ENCODE measurements around the gene MLLT11. TPM values are rescaled to one million over a fixed set of nuclear protein-coding genes. Genes with fewer than 3 reads are reported as not detected.

MLLT11 gene, protein sequence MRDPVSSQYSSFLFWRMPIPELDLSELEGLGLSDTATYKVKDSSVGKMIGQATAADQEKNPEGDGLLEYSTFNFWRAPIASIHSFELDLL
- total RNA-seq = 3.7 and 3.9 TPM in 2 replicates

DNA sequence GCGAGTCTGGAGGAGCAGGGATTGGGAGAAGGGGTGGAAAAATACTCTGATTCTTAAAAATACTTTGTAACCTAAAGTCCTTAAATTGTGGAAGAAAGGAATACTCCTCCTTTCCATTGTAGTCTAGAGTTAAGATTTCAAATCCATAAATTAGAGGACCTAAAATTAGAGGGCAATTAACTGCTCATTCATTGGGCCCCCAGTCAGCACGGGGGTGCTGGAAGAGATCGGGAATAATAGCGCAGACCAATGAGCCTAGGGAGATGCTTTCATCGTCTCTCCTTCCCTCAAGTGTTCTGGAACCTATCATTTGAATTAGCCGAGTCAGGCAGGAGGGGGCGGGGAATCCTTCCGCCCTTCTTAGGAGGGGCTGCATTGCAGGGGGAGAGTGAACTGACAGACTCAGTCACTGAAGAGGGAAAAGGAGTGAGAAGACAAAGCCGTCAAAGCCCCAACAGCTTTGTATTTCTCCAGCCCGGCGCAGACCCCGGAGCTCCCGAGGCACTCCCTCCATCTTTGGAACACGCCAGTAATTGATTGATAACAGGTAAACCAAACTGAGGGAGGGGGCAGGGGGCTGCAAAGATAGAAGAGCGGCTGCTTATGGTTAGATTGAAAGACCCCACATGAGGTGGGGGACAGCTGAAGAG lies at the start of gene MLLT11:
Gene MLLT11, plus strand, starts transcription at position 391 of the 650 bp plus-strand sequence. CDS start 6,828 bp downstream, outside the sequence.
- intact Hi-C loops (cut with micrococcal nuclease) = loop anchor here (1.0 kb wide), 3 partner anchors 10 to 86 kb away; partner anchors contain the start of genes GABPB2 and SEMA6C

GRCh38 chr1:151011154-151011850 lies 48.9 kb upstream of the MLLT11 start:
- intact Hi-C loops (cut with micrococcal nuclease) = no loop called here

DNA sequence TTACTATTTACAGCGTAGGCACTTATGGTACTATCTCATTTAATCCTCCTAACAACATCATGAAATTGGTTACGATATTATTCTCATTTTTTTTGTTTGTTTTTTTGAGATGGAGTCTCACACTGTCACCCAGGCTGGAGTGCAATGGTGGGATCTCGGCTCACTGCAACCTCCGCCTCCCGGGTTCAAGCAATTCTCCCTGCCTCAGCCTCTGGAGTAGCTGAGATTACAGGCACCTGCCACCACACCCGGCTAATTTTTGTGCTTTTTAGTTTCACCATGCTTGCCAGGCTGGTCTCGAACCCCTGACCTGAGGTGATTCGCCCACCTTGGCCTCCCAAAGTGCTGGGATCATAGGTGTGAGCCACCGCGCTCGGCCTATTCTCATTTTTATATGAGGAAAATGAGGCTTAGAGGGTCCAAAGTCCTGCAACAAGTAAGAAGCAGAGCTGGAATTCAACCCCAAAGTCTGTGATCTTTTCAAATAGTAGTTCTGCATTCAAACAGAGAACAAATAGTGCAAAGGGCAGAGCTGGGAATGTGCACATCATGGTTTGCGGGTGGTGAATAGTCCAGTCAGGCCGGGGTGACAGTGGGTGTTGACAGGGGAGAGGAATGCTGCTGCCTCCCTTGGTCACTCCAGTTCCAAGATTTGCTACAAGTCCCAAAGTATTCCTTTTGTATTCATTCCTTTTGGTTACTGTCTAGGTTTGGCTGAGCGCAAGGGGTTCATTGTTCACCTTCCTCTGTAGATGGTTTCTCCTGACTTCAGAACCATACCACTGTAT lies 47.3 kb upstream of the MLLT11 start:
- intact Hi-C loops (cut with micrococcal nuclease) = no loop called here

DNA sequence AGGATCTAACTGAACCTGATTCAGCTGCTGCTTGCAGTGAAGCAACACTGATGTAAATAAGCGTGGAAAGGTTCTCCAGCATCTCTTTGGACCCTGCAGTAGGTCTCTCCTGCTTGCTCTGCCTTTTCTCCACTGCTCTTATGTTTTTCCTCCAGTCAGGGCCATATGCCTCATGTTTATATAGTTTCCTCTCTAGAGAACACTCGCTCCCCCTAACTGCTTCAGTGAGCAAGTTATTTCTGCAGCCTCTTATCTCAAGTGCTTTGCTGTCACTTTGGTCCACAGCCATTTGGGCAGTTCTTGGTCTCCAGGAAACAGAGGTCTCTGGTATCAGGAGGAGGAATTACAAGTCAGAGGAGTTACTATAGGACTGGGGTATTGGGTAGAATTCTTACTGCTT lies 46.7 kb upstream of the MLLT11 start:
- intact Hi-C loops (cut with micrococcal nuclease) = no loop called here

DNA sequence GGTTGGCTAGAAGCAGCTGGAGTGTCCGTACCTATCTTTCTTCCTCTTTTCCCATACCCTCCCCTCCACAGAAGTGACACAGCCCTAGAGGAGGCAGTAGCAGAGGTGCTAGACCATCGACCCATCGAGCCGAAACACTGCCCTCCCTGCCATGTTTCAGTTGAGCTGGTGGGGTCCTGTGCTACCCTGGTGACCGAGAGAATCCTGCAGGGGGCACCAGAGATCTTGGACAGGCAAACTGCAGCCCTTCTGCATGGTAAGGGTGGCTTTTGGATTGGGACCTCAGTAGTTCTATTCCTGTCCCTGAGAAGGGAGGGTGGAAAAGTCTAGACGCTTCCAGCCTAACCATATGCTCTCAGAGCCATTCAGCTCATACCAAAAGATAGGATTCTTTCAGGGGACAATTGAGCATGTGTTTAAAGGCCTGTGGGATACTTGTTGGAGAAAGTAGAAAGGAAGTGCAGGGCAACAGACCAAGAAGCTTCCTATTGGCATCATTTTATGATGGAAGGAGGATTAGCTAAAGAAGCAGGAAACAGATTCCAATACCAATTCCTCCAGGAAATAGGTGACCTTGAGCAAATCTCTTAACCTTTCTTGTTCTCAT lies 35.6 kb upstream of the MLLT11 start:
- intact Hi-C loops (cut with micrococcal nuclease) = loop anchor here (1.0 to 2.0 kb wide), 7 partner anchors 24 to 227 kb away; partner anchors contain the start of genes GABPB2, MLLT11, SEMA6C and TNFAIP8L2

GRCh38 chr1:151026460-151026859 lies 33.7 kb upstream of the MLLT11 start:
- intact Hi-C loops (cut with micrococcal nuclease) = no loop called here

- intact Hi-C loops (cut with micrococcal nuclease) = no loop called here
Observed at GRCh38 chr1:151032164-151032563, 28.0 kb upstream of the MLLT11 start.

DNA sequence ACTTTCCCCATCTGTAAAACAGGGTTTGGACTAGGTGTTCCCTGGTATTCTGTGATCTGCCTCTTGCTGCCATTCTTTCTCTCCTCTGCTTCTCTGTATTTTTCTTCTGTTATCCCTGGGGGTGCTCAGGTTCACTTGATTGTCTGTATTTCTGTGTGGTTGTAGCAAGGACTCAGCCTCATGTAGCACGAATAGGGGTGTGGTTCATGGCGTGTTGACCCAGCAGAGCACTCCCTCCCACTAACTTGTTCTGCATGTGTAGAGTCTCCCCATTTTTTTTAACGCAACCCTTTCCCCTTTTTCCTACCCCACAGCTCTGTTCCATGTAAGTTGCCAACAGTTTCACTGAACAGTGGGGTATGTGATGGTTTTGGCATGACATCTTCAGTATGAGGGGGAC lies 25.0 kb upstream of the MLLT11 start:
- intact Hi-C loops (cut with micrococcal nuclease) = no loop called here

GRCh38 chr1:151036356-151036755 lies 23.8 kb upstream of the MLLT11 start, which contains the start of gene BNIPL:
TSS of gene BNIPL (plus strand) at chr1:151036586. CDS start at chr1:151036726, 140 bp downstream.
- intact Hi-C loops (cut with micrococcal nuclease) = loop anchor here (2.0 kb wide), 1 partner anchor 18 kb away; no protein-coding TSS in a partner anchor

DNA sequence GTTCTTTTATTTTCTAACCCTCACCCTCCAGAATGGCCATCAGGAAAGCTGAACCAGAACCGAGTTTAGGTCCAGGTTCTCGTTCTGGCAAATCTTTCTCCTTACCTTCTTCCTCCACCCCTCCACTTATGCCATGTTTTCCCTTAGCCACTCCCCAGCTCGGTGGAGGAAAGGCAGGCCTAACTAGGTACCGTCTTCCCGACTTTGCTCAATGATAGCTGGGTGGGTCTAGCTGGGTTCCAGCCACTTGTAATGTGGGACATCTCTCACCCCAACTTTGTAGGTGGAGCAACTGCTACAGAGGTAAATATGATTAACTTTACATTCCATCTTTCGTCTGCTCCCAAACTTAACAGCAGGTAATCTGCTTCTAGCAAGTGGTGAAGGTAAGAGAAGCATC lies 23.2 kb upstream of the MLLT11 start:
- intact Hi-C loops (cut with micrococcal nuclease) = loop anchor here (2.0 kb wide), 1 partner anchor 18 kb away; no protein-coding TSS in a partner anchor

DNA sequence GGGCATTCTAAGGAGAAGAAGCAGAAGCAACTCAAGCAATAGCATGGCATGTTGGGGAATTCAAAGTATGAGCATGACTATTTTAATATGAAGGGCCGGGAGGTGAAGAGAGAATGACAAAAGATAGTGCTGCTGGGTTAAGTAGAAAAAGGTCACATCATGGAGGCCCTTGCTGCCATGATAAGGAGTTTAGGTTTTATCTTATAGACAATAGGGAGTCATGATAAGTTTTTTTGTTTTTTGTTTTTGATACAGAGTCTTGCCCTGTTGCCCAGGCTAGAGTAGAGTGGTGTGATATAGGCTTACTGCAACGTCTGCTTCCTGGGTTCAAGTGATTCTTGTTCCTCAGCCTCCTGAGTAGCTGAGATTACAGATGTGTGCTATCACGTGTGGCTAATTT lies 20.7 kb upstream of the MLLT11 start:
- intact Hi-C loops (cut with micrococcal nuclease) = no loop called here

DNA sequence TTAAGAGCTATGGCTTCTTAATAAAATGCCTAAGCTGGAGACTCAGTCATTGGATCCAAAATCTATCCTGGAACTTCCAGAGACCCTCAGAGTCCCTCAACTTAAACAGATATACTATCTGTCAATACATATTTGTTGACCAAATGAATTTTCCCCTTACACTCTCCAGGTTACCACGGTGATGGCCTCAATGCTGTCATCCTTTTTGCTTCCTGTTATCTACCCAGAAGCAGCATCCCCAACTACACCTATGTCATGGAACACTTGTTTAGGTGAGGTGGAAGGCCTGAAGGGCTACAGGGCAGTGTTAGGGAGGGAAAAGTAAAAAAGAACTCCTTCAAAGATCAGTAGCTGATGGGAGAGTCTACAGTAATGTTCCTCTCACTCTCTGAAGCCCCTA lies 17.0 kb upstream of the MLLT11 start:
- intact Hi-C loops (cut with micrococcal nuclease) = loop anchor here (2.0 kb wide), 1 partner anchor 16 kb away; the partner anchor contains the start of gene CDC42SE1

DNA sequence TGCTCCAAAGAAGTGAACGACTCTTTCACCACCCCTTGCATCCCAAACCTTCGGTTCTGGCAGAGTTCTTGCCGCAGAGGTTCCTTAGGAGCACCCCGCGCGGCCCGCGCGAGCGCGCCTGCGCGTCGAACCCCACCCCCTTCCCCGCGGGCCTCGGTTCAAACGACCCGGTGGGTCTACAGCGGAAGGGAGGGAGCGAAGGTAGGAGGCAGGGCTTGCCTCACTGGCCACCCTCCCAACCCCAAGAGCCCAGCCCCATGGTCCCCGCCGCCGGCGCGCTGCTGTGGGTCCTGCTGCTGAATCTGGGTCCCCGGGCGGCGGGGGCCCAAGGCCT lies 12.6 kb upstream of the MLLT11 start, which contains the start of gene C1orf56:
Gene C1orf56, plus strand, starts transcription at position 161 of the 334 bp plus-strand sequence. Its CDS starts 97 bp downstream, at position 258.
- intact Hi-C loops (cut with micrococcal nuclease) = no loop called here

DNA sequence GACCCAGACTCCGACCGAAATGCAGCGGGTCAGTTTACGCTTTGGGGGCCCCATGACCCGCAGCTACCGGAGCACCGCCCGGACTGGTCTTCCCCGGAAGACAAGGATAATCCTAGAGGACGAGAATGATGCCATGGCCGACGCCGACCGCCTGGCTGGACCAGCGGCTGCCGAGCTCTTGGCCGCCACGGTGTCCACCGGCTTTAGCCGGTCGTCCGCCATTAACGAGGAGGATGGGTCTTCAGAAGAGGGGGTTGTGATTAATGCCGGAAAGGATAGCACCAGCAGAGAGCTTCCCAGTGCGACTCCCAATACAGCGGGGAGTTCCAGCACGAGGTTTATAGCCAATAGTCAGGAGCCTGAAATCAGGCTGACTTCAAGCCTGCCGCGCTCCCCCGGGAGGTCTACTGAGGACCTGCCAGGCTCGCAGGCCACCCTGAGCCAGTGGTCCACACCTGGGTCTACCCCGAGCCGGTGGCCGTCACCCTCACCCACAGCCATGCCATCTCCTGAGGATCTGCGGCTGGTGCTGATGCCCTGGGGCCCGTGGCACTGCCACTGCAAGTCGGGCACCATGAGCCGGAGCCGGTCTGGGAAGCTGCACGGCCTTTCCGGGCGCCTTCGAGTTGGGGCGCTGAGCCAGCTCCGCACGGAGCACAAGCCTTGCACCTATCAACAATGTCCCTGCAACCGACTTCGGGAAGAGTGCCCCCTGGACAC lies 12.1 kb upstream of the MLLT11 start:
- intact Hi-C loops (cut with micrococcal nuclease) = loop anchor here (1.0 to 2.0 kb wide), 5 partner anchors 8 to 69 kb away; partner anchors contain the start of gene PRUNE1

DNA sequence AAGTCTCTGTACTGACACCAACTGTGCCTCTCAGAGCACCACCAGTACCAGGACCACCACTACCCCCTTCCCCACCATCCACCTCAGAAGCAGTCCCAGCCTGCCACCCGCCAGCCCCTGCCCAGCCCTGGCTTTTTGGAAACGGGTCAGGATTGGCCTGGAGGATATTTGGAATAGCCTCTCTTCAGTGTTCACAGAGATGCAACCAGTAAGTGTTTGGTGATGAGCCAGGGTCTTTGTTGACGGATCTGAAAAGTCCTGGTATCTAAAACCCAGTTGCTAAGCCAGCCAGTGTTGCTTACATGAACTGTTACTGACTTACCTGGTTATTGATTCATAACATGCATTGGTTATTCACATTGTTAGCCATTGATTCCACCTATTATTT lies 11.6 kb upstream of the MLLT11 start:
- intact Hi-C loops (cut with micrococcal nuclease) = loop anchor here (1.0 to 2.0 kb wide), 5 partner anchors 8 to 70 kb away; partner anchors contain the start of gene PRUNE1

DNA sequence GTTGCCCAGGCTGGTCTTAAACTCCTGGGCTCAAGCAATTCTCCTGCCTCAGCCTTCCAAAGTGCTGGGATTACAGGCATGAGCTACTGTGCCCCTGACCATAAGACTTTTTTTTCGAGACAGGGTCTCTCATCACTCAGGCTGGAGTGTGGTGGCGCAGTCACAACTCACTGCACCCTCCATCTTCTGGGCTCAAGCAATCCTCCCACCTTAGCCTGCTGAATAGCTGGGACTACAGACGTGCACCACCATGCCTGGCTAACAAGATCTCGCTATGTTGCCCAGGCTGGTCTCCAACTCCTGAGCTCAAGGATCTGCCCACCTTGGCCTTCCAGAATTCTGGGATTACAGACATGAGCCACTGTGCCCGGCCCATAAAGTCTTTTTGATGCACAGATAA lies 10.7 kb upstream of the MLLT11 start:
- intact Hi-C loops (cut with micrococcal nuclease) = loop anchor here (2.0 kb wide), 3 partner anchors 25 to 71 kb away; partner anchors contain the start of gene PRUNE1

DNA sequence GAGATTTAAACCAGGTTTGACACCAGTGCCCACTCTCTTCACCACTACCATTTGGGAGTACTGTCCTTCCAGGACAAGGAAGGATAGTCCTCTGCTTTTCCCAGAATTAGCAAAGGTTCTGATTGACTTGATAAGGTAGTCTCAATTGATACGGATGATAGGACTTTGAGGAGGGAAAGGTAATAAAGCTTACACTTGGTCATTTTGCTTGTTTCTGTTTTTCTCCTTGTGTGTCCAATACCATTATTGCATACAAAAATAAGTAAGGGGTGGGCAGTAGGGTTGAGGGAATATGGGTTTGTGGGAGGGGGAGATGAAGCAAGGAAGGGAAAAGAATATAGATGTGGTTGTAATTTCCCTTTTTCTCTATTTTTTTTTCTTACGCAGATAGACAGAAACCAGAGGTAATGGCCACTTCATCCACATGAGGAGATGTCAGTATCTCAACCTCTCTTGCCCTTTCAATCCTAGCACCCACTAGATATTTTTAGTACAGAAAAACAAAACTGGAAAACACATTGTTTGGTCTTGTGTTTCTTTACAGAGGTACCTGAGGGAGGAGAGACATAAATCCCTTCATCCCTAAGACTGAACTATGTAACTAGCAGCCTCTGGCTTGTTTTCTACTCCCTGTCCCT lies 10.0 kb upstream of the MLLT11 start:
- intact Hi-C loops (cut with micrococcal nuclease) = no loop called here

DNA sequence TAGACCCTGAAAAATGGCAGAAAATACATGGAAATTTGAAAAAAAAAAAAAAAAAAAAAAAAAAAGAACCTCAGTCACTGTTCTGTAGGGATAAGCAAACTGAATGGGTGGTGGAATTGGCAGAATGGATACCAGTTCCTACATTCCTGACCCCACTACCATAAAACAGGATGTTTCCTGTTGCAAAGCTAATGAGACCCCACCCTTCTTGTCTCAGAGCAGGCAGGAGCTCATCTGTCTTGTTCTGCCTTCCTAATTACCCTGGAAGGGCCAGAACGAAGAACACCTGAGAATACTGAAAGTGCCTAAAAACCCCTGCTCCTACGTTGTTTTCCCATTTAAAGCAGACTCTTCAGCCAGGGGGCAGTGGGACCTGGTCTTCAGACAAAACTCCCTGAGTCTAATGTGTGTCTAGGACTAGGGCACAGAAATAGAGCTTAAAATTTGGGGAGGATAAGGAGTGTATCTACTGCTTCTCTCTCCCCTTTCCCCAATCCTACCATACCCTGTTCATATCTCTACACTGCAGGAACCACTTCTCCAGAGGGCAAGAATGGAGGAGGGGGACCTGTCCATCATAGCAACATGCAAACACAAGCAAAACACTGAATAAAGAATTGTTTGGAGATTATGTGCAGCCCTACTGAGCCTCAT lies 8.7 kb upstream of the MLLT11 start:
- intact Hi-C loops (cut with micrococcal nuclease) = no loop called here

DNA sequence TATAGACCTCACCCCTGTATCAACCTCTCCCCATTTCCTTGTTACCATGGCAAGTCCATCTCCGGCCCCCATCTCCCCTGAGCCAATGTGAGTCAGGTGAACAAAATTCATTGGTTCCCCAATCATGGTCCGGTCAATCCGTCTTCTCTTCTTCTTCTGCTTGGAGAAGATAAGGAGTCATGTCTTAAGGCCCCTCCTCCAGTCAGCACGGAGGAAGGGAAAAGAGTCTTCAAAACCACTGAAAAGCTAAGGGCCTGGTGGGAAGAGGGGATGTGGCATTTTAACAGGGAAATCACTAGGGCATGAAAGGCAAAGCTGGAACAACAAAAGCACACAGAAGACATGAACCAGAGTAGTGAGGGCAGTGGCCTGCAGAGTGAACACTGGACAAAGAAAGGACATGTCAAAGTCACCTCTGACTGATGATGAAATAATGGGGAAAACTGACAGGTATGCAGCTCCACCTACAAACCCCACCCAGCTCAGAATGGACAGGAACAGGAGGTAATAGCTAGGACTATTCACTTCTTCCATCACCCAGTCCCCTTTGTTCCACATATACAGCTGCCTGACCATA lies 5.1 kb upstream of the MLLT11 start:
- intact Hi-C loops (cut with micrococcal nuclease) = loop anchor here (2.0 to 5.0 kb wide), 8 partner anchors 16 to 693 kb away; partner anchors contain the start of genes BNIPL, GABPB2, GOLPH3L and MCL1
